ENCODE results near the gene NSD2. TPM values are rescaled to one million over a fixed set of nuclear protein-coding genes. Genes with fewer than 3 reads are reported as not detected.
"Not testable (repeated sequence)": the region's sequence is repeated elsewhere in the genome, so short reads cannot be mapped to it uniquely, and the experiment has no call there.

Gene NSD2
- total RNA-seq, 4 donors from 2014 or later = 17.3 to 23.6 (median 19.4) TPM

- WGBS, 2 donors = 71 to 80% methylated on average over 1 of the region's 1 CpG
- no peak for DNase-seq (ENCODE audit: low spot score in 2 of 2)
- intact Hi-C loops (cut with DNase I; ENCODE audit: low total_unique reads) = loop anchor here (10.0 kb wide), 1 partner anchor 98 kb away; no protein-coding TSS in a partner anchor
- TF ChIP-seq CTCF (IDR thresholded peaks at IDR 0.05) (no peak), POLR2A (IDR thresholded peaks at IDR 0.05) (no peak)
- no peak overlapping the region for H3K4me3 ChIP-seq (ENCODE audit: low read depth, poor library complexity, severe bottlenecking)
These were observed 31.8 kb downstream of the NSD2 start for GRCh38 chr4:1903035-1903434.

GRCh38 chr4:1904042-1904441 lies 32.8 kb downstream of the NSD2 start:
- intact Hi-C loops (cut with DNase I; ENCODE audit: low total_unique reads) = loop anchor here (10.0 kb wide), 1 partner anchor 99 kb away; no protein-coding TSS in a partner anchor
- WGBS, 2 donors = 80 to 84% methylated on average over 3 of the region's 3 CpGs
- no peak for TF ChIP-seq CTCF (IDR thresholded peaks at IDR 0.05)
- TF ChIP-seq POLR2A (IDR thresholded peaks at IDR 0.05) = no peak
- DNase-seq (ENCODE audit: low spot score in 2 of 2) = no peak
- H3K4me3 ChIP-seq (ENCODE audit: low read depth, poor library complexity, severe bottlenecking) = no peak overlapping the region

GRCh38 chr4:1907848-1908525 lies 36.8 kb downstream of the NSD2 start:
- no peak for TF ChIP-seq CTCF (IDR thresholded peaks at IDR 0.05)
- peak in 1 of 2 donors; percentile 70 for DNase-seq (ENCODE audit: low spot score in 2 of 2)
- intact Hi-C loops (cut with DNase I; ENCODE audit: low total_unique reads) = loop anchor here (10.0 kb wide), 1 partner anchor 103 kb away; no protein-coding TSS in a partner anchor
- no peak overlapping the region for H3K4me3 ChIP-seq (ENCODE audit: low read depth, poor library complexity, severe bottlenecking)
- 50 to 62% methylated on average over 7 of the region's 7 CpGs for WGBS, 2 donors

- not testable (repeated sequence) for H3K4me3 ChIP-seq (ENCODE audit: low read depth, poor library complexity, severe bottlenecking); DNase-seq (ENCODE audit: low spot score in 2 of 2)
- 88 to 93% methylated on average over 11 of the region's 11 CpGs for WGBS, 2 donors
- intact Hi-C loops (cut with DNase I; ENCODE audit: low total_unique reads) = loop anchor here (10.0 kb wide), 1 partner anchor 105 kb away; no protein-coding TSS in a partner anchor
These were observed 38.5 kb downstream of the NSD2 start for GRCh38 chr4:1909696-1910095.

- intact Hi-C loops (cut with DNase I; ENCODE audit: low total_unique reads) = no loop called here
- DNase-seq (ENCODE audit: low spot score in 2 of 2) = no peak
- no peak for TF ChIP-seq POLR2A (IDR thresholded peaks at IDR 0.05)
- TF ChIP-seq CTCF (IDR thresholded peaks at IDR 0.05) = no peak
- no peak overlapping the region for H3K4me3 ChIP-seq (ENCODE audit: low read depth, poor library complexity, severe bottlenecking)
- whole genome bisulfite sequencing, 2 donors = 42 to 46% methylated on average over 3 of the region's 3 CpGs
These were observed 39.5 kb downstream of the NSD2 start for GRCh38 chr4:1910643-1911042.

- 77 to 78% methylated on average over 9 of the region's 9 CpGs for whole genome bisulfite sequencing, 2 donors
- intact Hi-C loops (cut with DNase I; ENCODE audit: low total_unique reads); H3K4me3 ChIP-seq (ENCODE audit: low read depth, poor library complexity, severe bottlenecking); DNase-seq (ENCODE audit: low spot score in 2 of 2): not testable (repeated sequence)
These were observed 40.1 kb downstream of the NSD2 start for GRCh38 chr4:1911316-1911715.

GRCh38 chr4:1922821-1923220 lies 51.6 kb downstream of the NSD2 start:
- intact Hi-C loops (cut with DNase I; ENCODE audit: low total_unique reads) = no loop called here
- H3K4me3 ChIP-seq (ENCODE audit: low read depth, poor library complexity, severe bottlenecking) = no peak overlapping the region
- WGBS, 2 donors = 96 to 97% methylated on average over 7 of the region's 7 CpGs
- TF ChIP-seq CTCF (IDR thresholded peaks at IDR 0.05) (no peak), POLR2A (IDR thresholded peaks at IDR 0.05) (no peak)
- DNase-seq (ENCODE audit: low spot score in 2 of 2) = no peak
